Natural killer cell treated with Interleukin-12 subunit alpha and Interleukin-12 subunit beta and Interleukin-15 and Interleukin-18, amount 100 ng/mL, for 72 hours (primary cell): Measurements from ENCODE around the gene XAGE3. TPM values are rescaled to one million over a fixed set of nuclear protein-coding genes. Genes with fewer than 3 reads are reported as not detected.
"Not testable (repeated sequence)": the region's sequence is repeated elsewhere in the genome, so short reads cannot be mapped to it uniquely, and the experiment has no call there.

Experiments used
- ATAC-seq, 2 donors: fragments of 150-1000 bp; cut with Tn5 transposase in 1 of 2; sonication (Bioruptor Pico), chemical (Tn5 transposase) in 1 of 2; 2 replicates each; pipeline ENCODE4 v1.10.0; 2021
- DNase-seq: peaks from one replicate; pipeline ENCODE4 v3.0.0; 2022; ENCODE audit warnings: low spot score
- H3K27ac Mint-ChIP-seq, 2 donors: 1 replicate in 1 of 2; 2 replicates in 1 of 2; pipeline ENCODE4 v1.8.0; 2022; ENCODE audit warnings: mixed read lengths in 2 of 2, mild to moderate bottlenecking in 1 of 2, moderate library complexity in 1 of 2
- H3K27me3 Mint-ChIP-seq, 2 donors: 1 replicate in 1 of 2; 2 replicates in 1 of 2; pipeline ENCODE4 v1.8.0; 2022; ENCODE audit warnings: mixed read lengths in 2 of 2
- H3K36me3 Mint-ChIP-seq: one replicate; pipeline ENCODE4 v1.8.0; 2022; ENCODE audit warnings: mixed read lengths
- H3K4me1 Mint-ChIP-seq, 2 donors: 1 replicate in 1 of 2; 2 replicates in 1 of 2; pipeline ENCODE4 v1.8.0; 2022; ENCODE audit warnings: low read depth in 2 of 2, mixed read lengths in 2 of 2, mild to moderate bottlenecking in 1 of 2
- H3K4me3 Mint-ChIP-seq: one replicate; pipeline ENCODE4 v1.8.0; 2022; ENCODE audit warnings: mixed read lengths
- H3K9me3 Mint-ChIP-seq: 2 replicates; pipeline ENCODE4 v1.8.0; 2022; ENCODE audit warnings: mixed read lengths
- total RNA-seq, 2 donors: library from RNA; stranded (reverse); gene quantifications; one replicate each; pipeline ENCODE4 v1.2.3, GENCODE V29; 2022

Gene XAGE3
- total RNA-seq, 2 donors from 2014 or later = not detected

GRCh38 chrX:52874661-52875060 lies 6.8 kb upstream of the XAGE3 start:
- DNase-seq (no peak), ATAC-seq (no peak)
- no peaks in the 10 kb centered on the region for H3K4me1 Mint-ChIP-seq
- H3K4me3 Mint-ChIP-seq = no peak overlapping the region
- peaks cover 0 to 42% of the 10 kb centered on the region in 2 donors for H3K27me3 Mint-ChIP-seq
- no peak overlapping the region for H3K27ac Mint-ChIP-seq
- no peaks in the 10 kb centered on the region for H3K36me3 Mint-ChIP-seq
- no peaks in the 10 kb centered on the region for H3K9me3 Mint-ChIP-seq

DNA sequence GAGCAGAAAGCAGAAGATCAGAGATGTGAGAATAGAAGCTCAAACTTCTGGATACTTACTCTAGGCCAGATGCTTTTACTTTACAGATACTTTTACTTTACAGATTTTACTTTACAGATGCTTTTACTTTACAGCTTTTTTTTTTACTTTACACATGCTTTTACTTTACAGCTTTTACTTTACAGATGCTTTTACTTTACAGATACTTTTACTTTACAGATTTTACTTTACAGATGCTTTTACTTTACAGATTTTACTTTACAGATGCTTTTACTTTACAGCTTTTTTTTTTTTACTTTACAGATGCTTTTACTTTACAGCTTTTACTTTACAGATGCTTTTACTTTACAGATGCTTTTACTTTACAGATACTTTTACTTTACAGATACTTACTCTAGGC lies 5.9 kb upstream of the XAGE3 start:
- H3K27ac Mint-ChIP-seq, H3K4me3 Mint-ChIP-seq, H3K9me3 Mint-ChIP-seq, DNase-seq, ATAC-seq, H3K4me1 Mint-ChIP-seq, H3K36me3 Mint-ChIP-seq: not testable (repeated sequence)
- peaks cover 0 to 44% of the 10 kb centered on the region in 2 donors for H3K27me3 Mint-ChIP-seq

DNA sequence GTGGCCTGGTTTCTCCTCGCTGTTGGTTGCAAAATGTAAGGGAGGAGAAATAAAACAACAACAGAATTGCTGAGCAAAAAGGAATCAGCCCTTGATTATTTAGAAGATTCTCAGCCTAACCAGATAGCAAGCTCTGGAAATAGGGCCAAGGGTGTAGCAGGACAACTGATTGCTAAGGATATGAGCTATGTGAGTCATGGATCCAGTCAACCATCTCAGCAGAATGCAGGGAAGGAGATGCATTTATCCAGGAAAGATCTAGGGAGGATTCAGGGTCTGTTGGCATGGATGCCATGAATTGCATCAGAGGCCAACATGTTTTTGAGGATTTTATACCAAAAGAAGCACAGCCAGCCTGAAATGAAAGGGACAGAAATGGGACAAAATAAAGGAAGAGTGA lies 2.2 kb upstream of the XAGE3 start:
- Mint-ChIP-seq H3K4me3 (no peak overlapping the region), H3K27me3 (peaks cover 0 to 38% of the 10 kb centered on the region in 2 donors), H3K27ac (no peak overlapping the region), H3K9me3 (no peaks in the 10 kb centered on the region), H3K36me3 (no peaks in the 10 kb centered on the region), H3K4me1 (no peaks in the 10 kb centered on the region)
- no peak for ATAC-seq
- DNase-seq = no peak

DNA sequence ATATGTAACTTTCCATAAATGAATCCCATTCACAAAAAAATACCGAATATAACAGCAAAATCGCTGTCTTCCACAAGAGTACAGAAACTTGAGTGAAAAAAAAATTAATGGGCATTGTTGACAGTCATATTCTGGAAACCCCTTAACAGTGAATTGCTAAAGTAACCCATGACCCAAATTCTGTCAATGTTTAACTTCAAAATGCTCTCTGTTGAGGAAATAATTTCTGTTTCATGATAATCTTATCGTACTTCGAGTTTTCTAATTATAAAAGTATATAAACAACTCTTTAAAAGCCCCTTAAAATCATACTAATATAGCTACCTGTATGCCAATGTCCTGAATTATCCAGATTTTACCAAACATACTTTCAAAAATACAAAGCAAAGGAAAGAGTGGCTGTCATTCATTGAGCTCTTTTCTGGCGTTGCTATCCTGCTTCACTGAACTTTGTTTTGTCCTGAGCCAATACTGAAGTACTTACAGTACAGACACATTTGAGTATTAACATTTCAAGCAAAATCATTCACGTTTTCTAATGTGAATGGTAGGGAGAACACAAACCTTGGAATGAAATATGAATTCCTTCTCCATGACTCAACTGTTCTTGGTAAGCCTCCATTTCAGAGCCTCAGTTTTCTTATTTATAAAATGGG lies 2.4 kb downstream of the XAGE3 start:
- Mint-ChIP-seq H3K9me3 (no peaks in the 10 kb centered on the region), H3K4me1 (no peaks in the 10 kb centered on the region), H3K27me3 (peaks cover 0 to 29% of the 10 kb centered on the region in 2 donors), H3K36me3 (no peaks in the 10 kb centered on the region), H3K4me3 (no peak overlapping the region), H3K27ac (no peak overlapping the region)
- DNase-seq (no peak), ATAC-seq (no peak)

GRCh38 chrX:52856991-52857525 lies 10.8 kb downstream of the XAGE3 start:
- DNase-seq, H3K36me3 Mint-ChIP-seq, ATAC-seq, H3K27ac Mint-ChIP-seq, H3K4me3 Mint-ChIP-seq, H3K4me1 Mint-ChIP-seq, H3K9me3 Mint-ChIP-seq: not testable (repeated sequence)
- H3K27me3 Mint-ChIP-seq = peaks cover 13 to 20% of the 10 kb centered on the region in 2 donors

DNA sequence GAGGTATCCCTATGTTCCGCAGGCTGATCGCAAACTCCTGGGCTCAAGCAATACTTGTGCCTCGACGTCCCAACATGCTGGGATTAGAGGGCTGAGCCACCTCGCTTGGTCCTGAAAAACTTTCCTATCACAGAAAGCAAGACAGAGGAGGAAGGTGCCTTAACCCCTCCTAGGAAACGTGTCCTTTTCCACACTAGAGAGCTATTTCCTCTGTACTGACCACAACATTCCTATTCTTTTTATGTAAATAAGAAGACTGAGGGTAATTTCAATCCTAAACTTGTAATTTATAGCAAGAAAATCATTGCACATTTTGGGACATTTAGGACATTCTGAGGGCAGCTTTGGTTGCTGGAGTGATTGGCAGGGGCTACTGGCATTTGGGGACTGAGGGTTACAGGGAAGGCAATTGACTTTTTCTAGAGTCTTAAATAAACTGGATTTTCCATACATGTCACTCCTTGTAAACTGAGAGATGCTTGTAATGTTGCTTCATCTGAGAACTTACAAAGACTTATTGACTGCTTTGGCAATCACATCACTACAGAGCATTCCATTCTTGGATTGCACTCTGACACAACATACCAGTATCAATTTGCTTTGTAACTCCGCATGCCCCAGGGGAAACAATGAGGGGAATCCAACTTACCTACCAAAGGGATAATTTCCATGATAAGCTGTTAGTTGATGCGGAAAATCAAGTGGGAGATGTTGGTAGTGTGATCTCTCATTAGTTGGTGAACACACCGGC lies 15.6 kb downstream of the XAGE3 start:
- no peak overlapping the region for H3K4me3 Mint-ChIP-seq
- peaks cover 21 to 26% of the 10 kb centered on the region in 2 donors for H3K27me3 Mint-ChIP-seq
- ATAC-seq = no peak
- H3K27ac Mint-ChIP-seq = no peak overlapping the region
- H3K36me3 Mint-ChIP-seq = no peaks in the 10 kb centered on the region
- no peaks in the 10 kb centered on the region for H3K4me1 Mint-ChIP-seq
- DNase-seq = no peak
- H3K9me3 Mint-ChIP-seq = no peaks in the 10 kb centered on the region

DNA sequence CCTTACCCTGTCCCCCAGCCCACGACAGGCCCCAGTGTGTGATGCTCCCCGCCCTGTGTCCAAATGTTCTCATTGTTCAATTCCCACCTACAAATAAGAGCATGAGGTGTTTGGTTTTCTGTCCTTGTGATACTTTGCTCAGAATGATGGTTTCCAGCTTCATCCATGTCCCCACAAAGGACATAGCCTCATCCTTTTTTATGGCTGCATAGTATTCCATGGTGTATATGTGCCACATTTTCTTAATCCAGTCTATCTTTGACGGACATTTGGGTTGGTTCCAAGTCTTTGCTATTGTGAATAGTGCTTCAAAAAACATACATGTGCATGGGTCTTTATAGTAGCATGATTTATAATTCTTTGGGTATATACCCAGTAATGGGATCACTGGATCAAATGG lies 24.3 kb downstream of the XAGE3 start:
- not testable (repeated sequence) for H3K36me3 Mint-ChIP-seq, H3K9me3 Mint-ChIP-seq, H3K27ac Mint-ChIP-seq, H3K4me1 Mint-ChIP-seq, H3K4me3 Mint-ChIP-seq, ATAC-seq, DNase-seq
- H3K27me3 Mint-ChIP-seq = peaks cover 21 to 36% of the 10 kb centered on the region in 2 donors

- no peak for DNase-seq
- Mint-ChIP-seq H3K4me1 (no peaks in the 10 kb centered on the region), H3K27me3 (peaks cover 0 to 19% of the 10 kb centered on the region in 2 donors), H3K4me3 (no peak overlapping the region), H3K9me3 (no peaks in the 10 kb centered on the region), H3K27ac (no peak overlapping the region), H3K36me3 (no peaks in the 10 kb centered on the region)
- no peak for ATAC-seq
Observed at GRCh38 chrX:52839137-52839536, 28.7 kb downstream of the XAGE3 start.

GRCh38 chrX:52830551-52830950 lies 37.3 kb downstream of the XAGE3 start:
- ATAC-seq (peak in 1 of 2 donors; percentile 36), DNase-seq (no peak)
- H3K4me3 Mint-ChIP-seq = no peak overlapping the region
- H3K27ac Mint-ChIP-seq = no peak overlapping the region
- H3K9me3 Mint-ChIP-seq = no peaks in the 10 kb centered on the region
- H3K27me3 Mint-ChIP-seq = peaks cover 8% of the 10 kb centered on the region in 2 donors
- H3K4me1 Mint-ChIP-seq = no peaks in the 10 kb centered on the region
- no peaks in the 10 kb centered on the region for H3K36me3 Mint-ChIP-seq

DNA sequence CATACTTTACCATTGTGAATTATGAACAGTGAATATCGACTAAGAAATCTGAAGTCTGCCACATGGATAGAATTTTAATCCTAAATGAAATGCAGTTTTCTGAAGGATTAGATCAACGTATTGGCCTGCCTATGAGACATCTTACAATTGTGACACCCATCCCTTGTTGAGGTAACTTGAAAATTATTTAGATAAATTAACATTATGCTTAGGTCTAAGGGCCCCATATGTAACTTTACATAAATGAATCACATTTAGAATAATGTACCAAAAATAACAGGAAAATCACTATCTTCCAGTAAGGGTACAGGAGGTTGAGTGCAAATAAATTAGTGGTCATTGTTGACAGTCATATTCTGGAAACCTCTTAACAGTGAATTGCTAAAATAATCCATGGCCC lies 43.3 kb downstream of the XAGE3 start:
- H3K36me3 Mint-ChIP-seq = no peaks in the 10 kb centered on the region
- no peak overlapping the region for H3K4me3 Mint-ChIP-seq
- H3K9me3 Mint-ChIP-seq = no peaks in the 10 kb centered on the region
- no peak overlapping the region for H3K27ac Mint-ChIP-seq
- ATAC-seq (no peak), DNase-seq (no peak)
- H3K4me1 Mint-ChIP-seq = no peaks in the 10 kb centered on the region
- peaks cover 0 to 6% of the 10 kb centered on the region in 2 donors for H3K27me3 Mint-ChIP-seq

DNA sequence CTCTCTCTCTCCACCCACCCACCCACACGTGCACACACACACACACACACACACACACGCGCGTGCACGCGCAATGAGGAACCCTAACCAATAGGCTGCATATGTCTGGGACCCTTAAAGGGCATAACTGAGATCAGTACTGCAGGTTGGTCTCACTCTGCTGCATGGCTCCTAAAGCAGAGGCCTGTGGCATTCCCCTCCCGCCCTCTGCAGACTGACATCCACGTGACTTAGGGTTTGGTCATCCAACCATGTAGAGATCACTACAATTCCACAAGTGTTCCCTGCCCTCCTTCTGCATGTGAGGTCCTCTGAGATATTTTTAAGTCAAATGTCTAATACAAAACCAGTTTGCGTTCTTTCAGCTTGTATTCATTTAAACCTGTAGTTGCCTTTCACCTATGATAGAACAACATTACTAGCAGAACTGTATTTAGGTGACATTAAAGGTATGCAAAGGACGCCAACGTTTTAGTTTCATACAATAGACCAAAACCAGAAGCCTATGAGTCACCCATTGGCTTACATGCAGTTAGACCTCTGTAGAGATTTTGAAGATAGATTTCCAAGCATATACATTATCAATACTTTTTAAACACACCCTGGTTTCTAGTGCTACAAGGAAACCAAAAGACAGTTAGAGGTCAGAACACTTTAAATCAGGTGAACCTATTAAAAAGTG lies 46.7 kb downstream of the XAGE3 start:
- H3K27me3 Mint-ChIP-seq = peaks cover 9 to 13% of the 10 kb centered on the region in 2 donors
- H3K4me1 Mint-ChIP-seq = no peaks in the 10 kb centered on the region
- ATAC-seq = no peak
- H3K36me3 Mint-ChIP-seq = no peaks in the 10 kb centered on the region
- H3K27ac Mint-ChIP-seq = no peak overlapping the region
- H3K4me3 Mint-ChIP-seq = no peak overlapping the region
- DNase-seq = no peak
- H3K9me3 Mint-ChIP-seq = no peaks in the 10 kb centered on the region

DNA sequence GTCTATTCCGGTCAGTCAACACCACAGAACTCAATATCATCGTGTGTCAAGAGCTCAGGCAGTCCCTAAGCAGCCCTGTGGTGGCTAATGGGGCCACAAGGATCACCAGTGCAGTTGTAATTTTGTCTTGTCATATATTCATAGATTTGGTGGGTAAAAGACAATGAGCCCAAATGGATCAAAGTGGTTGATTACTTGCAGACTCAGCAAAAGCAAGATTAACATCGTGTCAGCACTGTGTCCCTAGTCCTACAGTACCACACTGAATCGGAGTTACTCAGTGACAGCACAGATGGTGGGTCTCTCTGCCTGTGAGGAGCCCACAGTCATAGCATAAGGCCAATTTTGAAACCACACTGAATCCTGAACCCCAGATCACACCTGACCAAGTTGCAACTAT lies 48.1 kb downstream of the XAGE3 start:
- H3K9me3 Mint-ChIP-seq = no peaks in the 10 kb centered on the region
- DNase-seq = no peak
- peaks cover 9 to 15% of the 10 kb centered on the region in 2 donors for H3K27me3 Mint-ChIP-seq
- H3K27ac Mint-ChIP-seq = no peak overlapping the region
- H3K4me3 Mint-ChIP-seq = no peak overlapping the region
- no peaks in the 10 kb centered on the region for H3K4me1 Mint-ChIP-seq
- H3K36me3 Mint-ChIP-seq = no peaks in the 10 kb centered on the region
- ATAC-seq = no peak
